Common myeloid progenitor, CD34-positive (primary cell): Measurements from ENCODE around the gene TNFSF15.

Experiments used
- CTCF ChIA-PET: fragments of 350-600 bp; sonication (Branson Sonifier 250); formaldehyde crosslinking; loops from one replicate; lab custom pipeline; 2021; ENCODE audit warnings: antibody characterized with exemption; lab: Charles Lee
- POLR2A ChIA-PET: fragments of 350-600 bp; sonication (Branson Sonifier 250); formaldehyde crosslinking; loops from one replicate; lab custom pipeline; 2021; ENCODE audit warnings: antibody characterized with exemption; lab: Charles Lee
- DNase-seq, 3 donors: peaks; one replicate each; pipeline versions ENCODE4 v3.0.0 to v3.0.0-alpha.2; 2013
- H3K27ac ChIP-seq, 2 experiments: 1 replicate in 1 of 2; 2 replicates in 1 of 2; pipeline ENCODE4 v1.7.0; 2013; ENCODE audit warnings: inconsistent platforms in 2 of 2, low read length in 2 of 2, mild to moderate bottlenecking in 2 of 2, low read depth in 1 of 2, moderate library complexity in 1 of 2; ENCODE audit not compliant: severe bottlenecking in 2 of 2, insufficient read depth in 1 of 2, poor library complexity in 1 of 2
- H3K27me3 ChIP-seq, 5 experiments: replicated peaks in 2 of 5; 1 replicate in 3 of 5; 2 replicates in 2 of 5; pipeline versions ENCODE4 v1.6.1 to v1.7.0; 2013; ENCODE audit warnings: low read length in 4 of 5, mild to moderate bottlenecking in 2 of 5, moderate library complexity in 2 of 5, inconsistent platforms in 1 of 5; ENCODE audit not compliant: insufficient read depth in 5 of 5, control insufficient read depth in 4 of 5
- H3K36me3 ChIP-seq, 4 experiments: 1 replicate in 2 of 4; 2 replicates in 2 of 4; pipeline versions ENCODE4 v1.6.1 to v1.7.0; 2013; ENCODE audit warnings: low read length in 3 of 4, control low read depth in 1 of 4, mild to moderate bottlenecking in 1 of 4; ENCODE audit not compliant: control insufficient read depth in 4 of 4, insufficient read depth in 4 of 4
- H3K4me1 ChIP-seq, 4 experiments: 1 replicate in 3 of 4; 2 replicates in 1 of 4; pipeline versions ENCODE4 v1.6.1 to v1.7.1; 2013; ENCODE audit warnings: low read length in 3 of 4, mild to moderate bottlenecking in 3 of 4, control low read depth in 1 of 4, inconsistent platforms in 1 of 4, moderate library complexity in 1 of 4; ENCODE audit not compliant: control insufficient read depth in 4 of 4, insufficient read depth in 4 of 4; ENCODE audit errors: control extremely low read depth in 1 of 4
- H3K4me3 ChIP-seq, 7 experiments: 1 replicate in 4 of 7; 2 replicates in 3 of 7; pipeline versions ENCODE4 v1.5.1 to v1.7.0; 2013; ENCODE audit warnings: mild to moderate bottlenecking in 7 of 7, low read length in 6 of 7, moderate library complexity in 6 of 7, inconsistent platforms in 2 of 7, low read depth in 2 of 7, control low read depth in 1 of 7; ENCODE audit not compliant: insufficient read depth in 4 of 7, control insufficient read depth in 1 of 7; ENCODE audit errors: extremely low read depth in 1 of 7
- H3K9me3 ChIP-seq, 5 experiments: 1 replicate in 4 of 5; 2 replicates in 1 of 5; pipeline versions ENCODE4 v1.6.1 to v1.7.1; 2013; ENCODE audit warnings: low read length in 4 of 5, mild to moderate bottlenecking in 2 of 5, inconsistent platforms in 1 of 5, low read depth in 1 of 5, moderate library complexity in 1 of 5; ENCODE audit not compliant: control insufficient read depth in 4 of 5, insufficient read depth in 2 of 5; ENCODE audit errors: control extremely low read depth in 1 of 5
- WGBS: methylation state at CpG from one replicate; pipeline ENCODE4 v1.1.5; 2013; ENCODE audit not compliant: insufficient coverage; 5-methylcytosine and 5-hydroxymethylcytosine counted together

The TNFSF15 gene

GRCh38 chr9:114799441-114799840 lies 6.4 kb downstream of the TNFSF15 start:
- WGBS: 92% methylated on average over 5 of the region's 5 CpGs
- Histone ChIP-seq H3K27ac (no peak overlapping the region), H3K36me3 (no peaks in the 10 kb centered on the region), H3K27me3 (no peaks in the 10 kb centered on the region), H3K4me3 (no peak overlapping the region), H3K4me1 (no peaks in the 10 kb centered on the region), H3K9me3 (no peaks in the 10 kb centered on the region)
- CTCF ChIA-PET: interaction anchor here (1.6 kb wide), 1 partner anchor 15 kb away, joined by 3 read pairs; no protein-coding TSS in a partner anchor
- POLR2A ChIA-PET: no interaction called here
- DNase-seq: no peak

GRCh38 chr9:114798780-114799427 lies 6.9 kb downstream of the TNFSF15 start:
- no peaks in the 10 kb centered on the region for H3K4me1 ChIP-seq
- no peaks in the 10 kb centered on the region for H3K36me3 ChIP-seq
- no peak overlapping the region for H3K4me3 ChIP-seq
- CTCF ChIA-PET: interaction anchor here (1.6 kb wide), 1 partner anchor 14 kb away, joined by 3 read pairs; no protein-coding TSS in a partner anchor
- no peaks in the 10 kb centered on the region for H3K27me3 ChIP-seq
- H3K9me3 ChIP-seq: no peaks in the 10 kb centered on the region
- WGBS: 100% methylated on average over 1 of the region's 2 CpGs
- no peak for DNase-seq
- POLR2A ChIA-PET: no interaction called here
- H3K27ac ChIP-seq: no peak overlapping the region

- H3K4me3 ChIP-seq: no peak overlapping the region
- ChIA-PET CTCF (interaction anchor here (1.6 kb wide), 1 partner anchor 13 kb away, joined by 3 read pairs; no protein-coding TSS in a partner anchor), POLR2A (no interaction called here)
- no peaks in the 10 kb centered on the region for H3K27me3 ChIP-seq
- no peak for DNase-seq
- H3K4me1 ChIP-seq: no peaks in the 10 kb centered on the region
- no peaks in the 10 kb centered on the region for H3K36me3 ChIP-seq
- no peaks in the 10 kb centered on the region for H3K9me3 ChIP-seq
- no peak overlapping the region for H3K27ac ChIP-seq
- WGBS: 100% methylated on average over 1 of the region's 1 CpG
Observed at GRCh38 chr9:114798101-114798500, 7.7 kb downstream of the TNFSF15 start.

- 96% methylated on average over 4 of the region's 4 CpGs for WGBS
- no peaks in the 10 kb centered on the region for H3K27me3 ChIP-seq
- no peak overlapping the region for H3K27ac ChIP-seq
- POLR2A ChIA-PET: no interaction called here
- H3K36me3 ChIP-seq: no peaks in the 10 kb centered on the region
- no peaks in the 10 kb centered on the region for H3K9me3 ChIP-seq
- DNase-seq: no peak
- H3K4me3 ChIP-seq: no peak overlapping the region
- CTCF ChIA-PET: no interaction called here
- no peaks in the 10 kb centered on the region for H3K4me1 ChIP-seq
Observed at GRCh38 chr9:114792396-114792795, 13.4 kb downstream of the TNFSF15 start.

- POLR2A ChIA-PET: no interaction called here
- CTCF ChIA-PET: no interaction called here
- WGBS: 100% methylated on average over 2 of the region's 2 CpGs
- Histone ChIP-seq H3K36me3 (no peaks in the 10 kb centered on the region), H3K9me3 (no peaks in the 10 kb centered on the region), H3K27ac (no peak overlapping the region), H3K27me3 (no peaks in the 10 kb centered on the region), H3K4me3 (no peak overlapping the region), H3K4me1 (no peaks in the 10 kb centered on the region)
- no peak for DNase-seq
Observed at GRCh38 chr9:114791736-114792135, 14.1 kb downstream of the TNFSF15 start.

DNA sequence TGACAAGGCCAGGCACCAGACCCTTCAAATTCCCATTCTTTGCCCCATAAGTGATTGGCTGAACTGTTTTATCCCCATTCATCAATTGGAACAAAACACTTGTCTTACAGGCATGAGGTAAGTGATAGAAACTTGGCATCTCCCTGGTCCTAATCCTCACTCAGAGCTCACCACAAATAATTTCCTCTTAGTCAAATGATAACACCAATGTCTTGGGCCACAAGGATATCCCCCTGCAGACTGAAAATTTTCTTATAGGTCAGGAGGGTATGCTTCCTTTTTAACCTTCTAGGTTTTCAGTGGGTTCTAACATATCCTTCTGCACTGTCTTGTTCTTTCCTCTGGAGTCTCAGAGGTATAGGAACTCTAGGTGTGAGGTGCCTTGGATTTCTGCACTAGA lies 14.5 kb downstream of the TNFSF15 start:
- no peak overlapping the region for H3K27ac ChIP-seq
- no peaks in the 10 kb centered on the region for H3K9me3 ChIP-seq
- CTCF ChIA-PET: no interaction called here
- H3K27me3 ChIP-seq: no peaks in the 10 kb centered on the region
- H3K4me3 ChIP-seq: no peak overlapping the region
- H3K36me3 ChIP-seq: no peaks in the 10 kb centered on the region
- no peak for DNase-seq
- POLR2A ChIA-PET: no interaction called here
- H3K4me1 ChIP-seq: no peaks in the 10 kb centered on the region

- POLR2A ChIA-PET: no interaction called here
- Histone ChIP-seq H3K27me3 (no peaks in the 10 kb centered on the region), H3K27ac (no peak overlapping the region), H3K36me3 (no peaks in the 10 kb centered on the region), H3K4me3 (no peak overlapping the region), H3K9me3 (no peaks in the 10 kb centered on the region), H3K4me1 (no peaks in the 10 kb centered on the region)
- CTCF ChIA-PET: no interaction called here
- WGBS: 98% methylated on average over 6 of the region's 6 CpGs
- no peak for DNase-seq
Observed at GRCh38 chr9:114790521-114790920, 15.3 kb downstream of the TNFSF15 start.
